Neural progenitor cell (in vitro differentiated cells): ENCODE results near the gene TVP23C. TPM values are rescaled to one million over a fixed set of nuclear protein-coding genes. Genes with fewer than 3 reads are reported as not detected.
"Not testable (repeated sequence)": the region's sequence is repeated elsewhere in the genome, so short reads cannot be mapped to it uniquely, and the experiment has no call there.

Experiments used
- DNase-seq: peaks from one replicate; pipeline ENCODE4 v3.0.0-alpha.2; 2016; ENCODE audit warnings: low spot score
- H2AFZ ChIP-seq: fragments of 200-600 bp; sonication (generic); replicated peaks from 2 replicates; pipeline ENCODE4 v1.6.1; 2016; ENCODE audit warnings: antibody characterized with exemption
- H3F3A ChIP-seq: fragments of 200-600 bp; sonication (generic); 2 replicates; pipeline ENCODE4 v1.6.1; 2016; ENCODE audit warnings: antibody characterized with exemption, low read depth
- H3K27ac ChIP-seq: fragments of 200-600 bp; sonication (generic); 2 replicates; pipeline ENCODE4 v1.5.1; 2016; ENCODE audit warnings: mild to moderate bottlenecking
- H3K27me3 ChIP-seq: fragments of 200-600 bp; sonication (generic); 2 replicates; pipeline ENCODE4 v1.6.1; 2016; ENCODE audit warnings: mild to moderate bottlenecking, moderate library complexity
- H3K36me3 ChIP-seq: fragments of 200-600 bp; sonication (generic); 2 replicates; pipeline ENCODE4 v1.5.1; 2016
- H3K4me1 ChIP-seq: fragments of 200-600 bp; sonication (generic); 2 replicates; pipeline ENCODE4 v1.6.1; 2016; ENCODE audit warnings: mixed run types
- H3K4me2 ChIP-seq: fragments of 200-600 bp; sonication (generic); 2 replicates; pipeline ENCODE4 v1.6.1; 2016
- H3K4me3 ChIP-seq: fragments of 200-600 bp; sonication (generic); 2 replicates; pipeline ENCODE4 v1.5.1; 2016
- H3K79me2 ChIP-seq: fragments of 200-600 bp; sonication (generic); 2 replicates; pipeline ENCODE4 v1.6.1; 2016; ENCODE audit warnings: low read depth
- H3K9ac ChIP-seq: fragments of 200-600 bp; sonication (generic); 2 replicates; pipeline ENCODE4 v1.6.1; 2016
- H3K9me3 ChIP-seq: fragments of 200-600 bp; sonication (generic); 2 replicates; pipeline ENCODE4 v1.5.1; 2016; ENCODE audit warnings: low read depth
- H4K20me1 ChIP-seq: fragments of 200-600 bp; sonication (generic); 2 replicates; pipeline ENCODE4 v1.6.1; 2016; ENCODE audit warnings: low read depth
- H3K27ac Mint-ChIP-seq: 3 replicates; pipeline ENCODE4 v1.8.0; 2021; ENCODE audit warnings: mixed read lengths
- H3K27me3 Mint-ChIP-seq: 2 replicates; pipeline ENCODE4 v1.8.0; 2022; ENCODE audit warnings: low read depth, mild to moderate bottlenecking, inconsistent platforms, moderate library complexity, mixed read lengths; ENCODE audit not compliant: insufficient read depth
- H3K36me3 Mint-ChIP-seq: 3 replicates; pipeline ENCODE4 v1.8.0; 2021; ENCODE audit warnings: mixed read lengths
- H3K4me1 Mint-ChIP-seq: 3 replicates; pipeline ENCODE4 v1.8.0; 2021; ENCODE audit warnings: mixed read lengths
- H3K4me3 Mint-ChIP-seq: 3 replicates; pipeline ENCODE4 v1.8.0; 2021; ENCODE audit warnings: mild to moderate bottlenecking, moderate library complexity, mixed read lengths
- H3K9me3 Mint-ChIP-seq: 3 replicates; pipeline ENCODE4 v1.8.0; 2020; ENCODE audit warnings: mixed read lengths
- total RNA-seq: library from RNA; depleted of rRNA; stranded (reverse); fragments of >200 nt; gene quantifications from 2 replicates; pipeline ENCODE4 v1.2.3, GENCODE V29; 2015; ENCODE audit warnings: low replicate concordance

Gene TVP23C
- total RNA-seq, 1 donor from 2014 or later: 36.0 TPM

DNA sequence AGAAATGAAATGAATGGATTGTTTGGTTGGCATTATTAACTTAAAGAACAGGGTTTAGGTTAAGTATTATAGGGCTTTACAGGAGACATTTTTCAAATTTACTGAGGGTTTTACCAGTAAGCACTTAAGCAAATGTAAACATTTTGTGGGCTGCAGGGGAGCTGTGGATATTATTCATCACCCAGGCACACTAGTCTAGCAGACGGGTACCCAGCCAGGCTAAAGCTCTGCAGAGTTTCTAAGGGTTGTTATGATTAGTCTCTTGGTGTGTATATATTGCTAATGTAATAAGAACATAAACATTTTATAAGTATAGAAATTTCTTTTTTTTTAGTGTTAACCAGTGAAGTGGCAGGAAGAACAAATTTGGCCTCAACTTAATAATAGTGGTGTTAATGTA lies 13.6 kb upstream of the TVP23C start:
- H4K20me1 ChIP-seq, H3K36me3 ChIP-seq, DNase-seq, H3K9me3 ChIP-seq, H3K79me2 ChIP-seq, H3K36me3 Mint-ChIP-seq, H3K4me3 Mint-ChIP-seq, H3K27ac ChIP-seq, H3K27ac Mint-ChIP-seq, H3K9ac ChIP-seq, H2AFZ ChIP-seq, H3K27me3 ChIP-seq, H3K4me1 ChIP-seq, H3K4me2 ChIP-seq, H3K4me1 Mint-ChIP-seq, H3K4me3 ChIP-seq, H3K27me3 Mint-ChIP-seq, H3K9me3 Mint-ChIP-seq, H3F3A ChIP-seq: not testable (repeated sequence)

DNA sequence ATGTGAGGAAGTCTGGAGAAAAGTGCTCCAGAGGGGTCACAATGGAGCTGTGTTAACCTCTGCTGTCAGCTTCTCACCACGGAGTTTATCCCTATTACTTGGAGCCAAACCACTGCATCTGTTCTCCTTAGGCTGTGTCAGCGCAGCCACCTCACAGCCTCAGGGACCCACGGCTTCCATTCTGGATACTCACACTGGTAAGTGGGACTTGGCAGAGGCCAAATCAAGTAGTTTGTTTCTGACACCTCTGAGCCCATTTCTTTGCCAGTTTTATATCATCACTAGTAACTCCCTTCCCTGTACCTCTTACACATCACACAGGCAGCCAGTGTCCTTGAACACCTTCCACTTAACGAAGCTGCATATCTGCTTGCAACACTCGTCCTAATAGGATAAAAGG lies 11.4 kb upstream of the TVP23C start:
- not testable (repeated sequence) for H3K27ac Mint-ChIP-seq, DNase-seq, H3K4me1 Mint-ChIP-seq, H3K9ac ChIP-seq, H3K27me3 Mint-ChIP-seq, H3K4me1 ChIP-seq, H3K27me3 ChIP-seq, H3K9me3 ChIP-seq, H3K4me3 Mint-ChIP-seq, H4K20me1 ChIP-seq, H3K79me2 ChIP-seq, H3F3A ChIP-seq, H3K36me3 Mint-ChIP-seq, H3K4me3 ChIP-seq, H3K9me3 Mint-ChIP-seq, H3K27ac ChIP-seq, H3K36me3 ChIP-seq, H2AFZ ChIP-seq, H3K4me2 ChIP-seq

- H3K36me3 Mint-ChIP-seq, H3K27ac Mint-ChIP-seq, DNase-seq: not testable (repeated sequence)
These were observed 10.6 kb upstream of the TVP23C start for GRCh38 chr17:15573870-15574269.

DNA sequence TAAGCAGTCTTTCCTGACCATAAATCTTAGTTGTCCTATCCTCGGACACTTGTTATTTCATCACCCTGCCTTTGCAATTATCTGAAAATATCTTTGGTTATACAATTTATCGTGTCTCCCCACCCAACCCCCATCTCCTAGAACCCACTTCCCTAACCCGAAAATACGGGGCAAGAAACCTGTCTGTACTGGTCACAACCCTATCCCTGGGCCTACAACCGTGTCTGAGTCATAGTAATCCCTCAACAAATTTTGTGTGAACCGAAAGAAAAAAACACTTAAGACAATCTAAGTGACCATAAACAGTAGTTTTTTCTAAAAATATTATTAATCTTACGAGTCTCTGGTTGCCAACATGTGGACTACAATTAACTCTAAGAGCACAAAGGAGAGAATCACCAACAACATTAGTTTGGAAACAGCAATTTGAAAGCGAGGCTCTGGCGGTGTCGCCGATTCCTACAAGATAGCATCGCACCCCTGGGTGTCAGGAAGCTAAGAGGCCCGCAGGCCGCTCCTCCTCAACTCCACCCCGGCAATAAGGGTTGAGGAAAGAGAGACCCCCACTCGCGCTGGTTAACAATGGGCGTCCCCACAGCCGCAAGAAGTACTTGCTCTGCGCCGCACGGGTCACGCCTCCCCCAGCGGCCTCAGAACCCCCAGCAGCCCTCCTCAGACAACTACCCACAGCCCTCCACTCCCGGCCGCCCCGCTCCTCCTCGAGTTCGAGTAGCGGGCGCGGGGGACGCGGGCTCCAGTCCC lies 489 bp downstream of the TVP23C start:
- H3K27ac Mint-ChIP-seq, H3K4me1 ChIP-seq, H3K9me3 ChIP-seq, H3K9me3 Mint-ChIP-seq, H3K27ac ChIP-seq, H3K27me3 ChIP-seq, H4K20me1 ChIP-seq, H3K9ac ChIP-seq, H3K4me1 Mint-ChIP-seq, H3K27me3 Mint-ChIP-seq, DNase-seq, H3F3A ChIP-seq, H3K36me3 ChIP-seq: not testable (repeated sequence)
- peaks cover 17% of the 10 kb centered on the region for H3K36me3 Mint-ChIP-seq
- H3K4me2 ChIP-seq: peak overlapping the region; percentile 81
- peak overlapping the region; percentile 86 for H3K4me3 ChIP-seq
- H3K4me3 Mint-ChIP-seq: peak overlapping the region; percentile 98
- H3K79me2 ChIP-seq: peaks cover 34% of the 10 kb centered on the region
- peak overlapping the region; percentile 76 for H2AFZ ChIP-seq

More at GRCh38 chr17:15573870-15574269, 10.6 kb upstream of the TVP23C start:
- H3K79me2 ChIP-seq, H3K4me2 ChIP-seq, H2AFZ ChIP-seq, H3F3A ChIP-seq, H3K4me1 Mint-ChIP-seq, H3K4me3 Mint-ChIP-seq, H3K27me3 Mint-ChIP-seq, H3K9ac ChIP-seq, H3K4me1 ChIP-seq, H3K4me3 ChIP-seq, H4K20me1 ChIP-seq, H3K9me3 ChIP-seq, H3K36me3 ChIP-seq, H3K9me3 Mint-ChIP-seq, H3K27me3 ChIP-seq, H3K27ac ChIP-seq: not testable (repeated sequence)

DNA sequence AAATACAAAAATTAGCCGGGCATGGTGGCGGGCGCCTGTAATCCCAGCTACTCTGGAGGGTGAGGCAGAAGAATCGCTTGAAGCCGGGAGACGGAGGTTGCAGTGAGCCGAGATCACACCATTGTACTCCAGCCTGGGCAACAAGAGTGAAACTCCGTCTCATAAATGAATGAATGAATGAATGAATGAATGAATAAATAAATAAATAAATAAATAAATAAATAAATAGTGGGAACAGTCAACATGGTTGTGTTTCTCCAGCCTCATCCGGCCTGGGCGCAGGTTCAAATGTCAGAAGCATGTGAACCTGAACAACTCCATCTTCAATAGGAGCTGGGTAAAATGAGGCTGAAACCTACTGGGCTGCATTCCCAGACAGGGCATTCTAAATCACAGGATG lies 1.8 kb downstream of the TVP23C start:
- not testable (repeated sequence) for H4K20me1 ChIP-seq, H3F3A ChIP-seq, H3K4me3 ChIP-seq, H3K9ac ChIP-seq, H3K36me3 ChIP-seq, H3K4me1 ChIP-seq, H3K27me3 Mint-ChIP-seq, H3K27me3 ChIP-seq, H3K4me2 ChIP-seq, H3K9me3 Mint-ChIP-seq, H3K27ac ChIP-seq, H3K9me3 ChIP-seq, DNase-seq, H3K4me1 Mint-ChIP-seq, H2AFZ ChIP-seq, H3K4me3 Mint-ChIP-seq, H3K27ac Mint-ChIP-seq
- peaks cover 34% of the 10 kb centered on the region for H3K79me2 ChIP-seq
- H3K36me3 Mint-ChIP-seq: peaks cover 19% of the 10 kb centered on the region

DNA sequence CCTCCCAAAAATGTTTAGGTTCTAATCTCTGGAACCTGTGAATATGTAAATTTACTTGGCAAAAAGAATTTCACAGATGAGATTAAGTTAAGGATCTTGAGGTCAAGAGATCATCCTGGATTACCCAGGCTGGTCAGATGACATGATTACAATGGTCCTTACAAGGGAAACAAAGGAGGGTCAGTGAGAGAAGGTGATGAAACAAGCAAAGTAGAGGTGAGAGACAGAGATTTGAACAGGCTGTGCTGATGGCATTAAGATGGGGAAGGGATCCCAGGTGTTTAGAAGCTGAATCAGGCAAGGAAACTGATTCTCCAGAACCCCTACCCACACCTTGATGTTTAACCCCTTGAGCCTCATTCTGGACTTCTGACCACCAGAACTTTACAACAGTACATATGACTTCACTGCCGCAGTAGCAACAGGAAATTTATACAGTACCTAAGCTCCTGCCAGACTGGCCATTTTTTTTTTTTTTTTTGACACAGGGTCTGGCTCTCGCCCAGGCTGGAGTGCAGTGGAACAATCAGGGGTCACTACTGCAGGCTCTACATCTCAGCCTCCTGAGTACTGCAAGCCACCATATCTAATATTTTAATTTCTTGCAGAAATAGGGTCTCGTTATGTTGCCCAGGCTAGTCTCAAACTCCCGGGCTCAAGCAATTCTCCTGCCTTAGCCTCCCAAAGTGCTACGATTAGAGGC lies 4.7 kb downstream of the TVP23C start:
- not testable (repeated sequence) for H3K36me3 ChIP-seq, H3K9me3 ChIP-seq, H3K4me1 ChIP-seq, H3K4me2 ChIP-seq, H3K27ac Mint-ChIP-seq, H3K9ac ChIP-seq, H3K4me1 Mint-ChIP-seq, H3K27me3 ChIP-seq, H2AFZ ChIP-seq, H3F3A ChIP-seq, H3K9me3 Mint-ChIP-seq, H4K20me1 ChIP-seq, H3K27me3 Mint-ChIP-seq, H3K4me3 ChIP-seq, H3K4me3 Mint-ChIP-seq, H3K27ac ChIP-seq
- peak; percentile 26 for DNase-seq
- H3K79me2 ChIP-seq: peaks cover 34% of the 10 kb centered on the region
- peaks cover 23% of the 10 kb centered on the region for H3K36me3 Mint-ChIP-seq

DNA sequence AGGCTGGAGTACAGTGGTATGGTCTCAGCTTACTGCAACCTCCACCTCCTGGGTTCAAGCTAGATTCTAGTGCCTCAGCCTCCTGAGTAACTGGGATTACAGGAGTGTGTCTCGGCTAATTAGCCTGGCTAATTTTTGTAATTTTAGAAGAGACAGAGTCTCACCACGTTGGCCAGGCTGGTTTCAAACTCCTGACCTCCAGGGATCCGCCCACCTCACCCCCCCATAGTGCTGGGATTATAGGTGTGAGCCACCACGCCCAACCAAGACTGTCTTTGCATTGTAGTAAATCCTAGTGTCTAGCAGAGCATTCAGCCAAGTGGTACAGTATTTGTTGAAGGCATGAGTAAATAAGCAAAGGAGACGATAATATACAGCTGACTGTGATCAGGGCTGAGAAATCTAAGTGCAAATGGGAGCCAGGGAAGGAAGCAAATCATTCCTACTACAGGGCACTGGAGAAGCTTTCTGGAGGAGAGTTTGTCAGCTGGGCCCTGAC lies 5.9 kb downstream of the TVP23C start:
- H2AFZ ChIP-seq, H3K36me3 ChIP-seq, H3K27me3 ChIP-seq, H3K4me1 ChIP-seq, H3K27ac ChIP-seq, H3F3A ChIP-seq, H3K4me1 Mint-ChIP-seq, DNase-seq, H4K20me1 ChIP-seq, H3K9me3 ChIP-seq, H3K4me3 Mint-ChIP-seq, H3K4me3 ChIP-seq, H3K9ac ChIP-seq, H3K4me2 ChIP-seq, H3K9me3 Mint-ChIP-seq, H3K27ac Mint-ChIP-seq, H3K27me3 Mint-ChIP-seq: not testable (repeated sequence)
- peaks cover 23% of the 10 kb centered on the region for H3K36me3 Mint-ChIP-seq
- peaks cover 32% of the 10 kb centered on the region for H3K79me2 ChIP-seq
